Activated CD4-positive, CD25-positive, alpha-beta regulatory T cell treated with anti-CD3 and anti-CD28 coated beads, Interleukin-2, amount 50 U/mL, for 16 hours (primary cell): ENCODE data around the gene BRME1.
A peak's percentile ranks its signal among the peaks of the same experiment; 100 is the strongest.

Experiments
- DNase-seq: peaks from one replicate; pipeline ENCODE4 v3.0.0-alpha.2; 2020; ENCODE audit warnings: low read depth, low spot score

Gene BRME1

DNA sequence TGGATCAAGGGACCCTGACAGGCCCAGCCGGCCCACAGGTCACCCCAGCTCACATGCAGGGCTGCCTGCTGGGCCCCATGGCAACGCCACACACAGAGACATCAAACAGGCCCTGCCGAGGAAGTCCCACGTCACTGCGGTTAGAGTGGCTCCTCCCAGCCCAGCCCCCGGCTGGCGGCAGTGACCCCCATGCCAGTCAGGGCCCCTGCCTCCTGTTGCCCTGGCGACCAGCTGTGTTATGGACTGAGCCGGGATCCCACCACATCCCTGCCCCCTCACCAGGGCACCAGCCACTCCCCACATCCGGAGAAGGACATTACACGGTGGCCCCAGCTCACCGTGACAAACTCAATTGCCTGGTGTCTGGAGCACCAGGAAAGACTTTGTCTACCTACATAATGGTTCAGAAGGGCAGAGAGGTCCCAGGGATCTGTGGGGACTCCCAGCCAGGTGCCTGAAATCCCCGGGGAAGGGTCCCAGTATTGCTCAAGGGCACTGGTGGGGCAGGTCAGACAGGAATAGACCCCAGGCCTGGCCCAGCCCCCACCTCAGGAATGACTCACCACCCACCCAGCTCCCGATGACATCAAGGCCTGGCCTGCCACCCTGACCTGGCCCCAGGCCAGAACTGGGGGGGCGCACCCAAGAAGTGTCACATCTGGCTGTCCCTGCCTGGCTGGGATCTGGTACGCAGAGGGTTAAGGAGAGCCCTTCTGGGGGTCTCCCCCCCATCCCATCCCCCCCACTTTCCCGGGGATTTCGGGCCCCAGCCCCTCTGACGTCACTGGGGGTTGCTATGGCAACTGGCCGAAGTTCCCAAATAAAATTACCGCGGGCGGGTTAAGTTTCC is 59.1 kb downstream of the BRME1 start:
- peak; percentile 90 for DNase-seq

DNA sequence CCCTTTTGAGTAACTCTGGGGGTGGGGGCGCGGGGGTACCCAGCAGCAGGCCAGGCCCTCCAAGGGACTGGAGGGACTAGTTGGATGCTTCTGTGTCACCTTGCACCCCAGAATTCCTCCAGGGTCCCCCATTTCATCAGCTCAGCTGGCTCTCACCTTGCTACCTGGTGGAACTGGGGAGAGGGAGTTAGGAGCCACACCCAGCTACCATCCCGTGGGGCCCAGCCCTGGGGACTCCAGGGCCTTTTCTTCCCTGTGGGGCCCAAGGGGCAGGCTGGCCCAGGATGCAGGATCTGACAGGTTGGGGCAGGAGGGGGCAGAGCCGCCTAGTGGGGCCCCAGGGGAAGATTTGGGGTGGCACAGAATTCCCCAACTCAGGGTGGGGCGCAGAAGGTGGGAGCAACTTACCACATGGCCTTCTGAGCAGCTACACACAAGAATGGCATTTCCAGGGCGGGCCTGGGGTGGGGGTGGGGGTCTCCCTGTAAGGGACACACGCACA is 61.7 kb downstream of the BRME1 start:
- no peak for DNase-seq

GRCh38 chr19:13843104-13843921 is 62.6 kb downstream of the BRME1 start:
- DNase-seq = no peak

- no peak for DNase-seq
Observed at GRCh38 chr19:13842291-13843103, 63.4 kb downstream of the BRME1 start.

DNA sequence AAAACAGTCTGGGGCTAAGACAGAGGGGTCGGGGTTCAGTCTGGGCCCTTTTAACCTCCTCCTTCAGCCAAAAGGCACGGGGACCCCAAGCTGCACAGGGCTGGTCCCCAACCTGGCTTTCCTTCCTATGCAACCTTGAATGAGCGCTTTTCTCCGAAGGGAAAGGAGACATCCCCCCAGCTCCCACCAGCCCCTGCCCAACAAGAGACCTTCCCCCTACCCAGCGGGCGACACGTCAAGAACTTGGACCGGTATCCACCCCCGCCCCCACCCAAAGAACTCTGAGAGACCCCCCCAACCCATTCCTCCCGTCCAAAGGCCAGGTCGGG is 64.0 kb downstream of the BRME1 start:
- no peak for DNase-seq

- no peak for DNase-seq
Observed at GRCh38 chr19:13841086-13841961, 64.6 kb downstream of the BRME1 start.

GRCh38 chr19:13840305-13841085 is 65.4 kb downstream of the BRME1 start:
- DNase-seq = no peak

DNA sequence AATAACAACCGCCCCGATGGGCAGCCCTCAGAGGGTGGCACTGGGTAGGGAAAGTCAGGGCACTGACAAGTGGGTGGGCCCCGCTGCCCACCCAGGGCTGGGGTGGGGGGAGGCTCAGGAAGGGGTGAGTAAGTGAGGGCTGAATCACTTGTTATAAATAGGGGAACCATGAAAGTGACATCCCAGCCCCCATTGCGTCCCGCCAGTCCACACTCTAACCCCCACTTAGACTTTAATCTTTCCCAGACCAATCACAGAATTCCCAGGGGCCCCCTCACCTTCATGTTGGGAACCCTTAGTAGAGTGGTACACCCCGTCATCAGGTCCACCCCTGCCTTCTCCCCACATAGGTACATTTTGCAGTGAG is 66.0 kb downstream of the BRME1 start:
- no peak for DNase-seq

GRCh38 chr19:13839130-13839937 is 66.6 kb downstream of the BRME1 start:
- peak; percentile 69 for DNase-seq

DNA sequence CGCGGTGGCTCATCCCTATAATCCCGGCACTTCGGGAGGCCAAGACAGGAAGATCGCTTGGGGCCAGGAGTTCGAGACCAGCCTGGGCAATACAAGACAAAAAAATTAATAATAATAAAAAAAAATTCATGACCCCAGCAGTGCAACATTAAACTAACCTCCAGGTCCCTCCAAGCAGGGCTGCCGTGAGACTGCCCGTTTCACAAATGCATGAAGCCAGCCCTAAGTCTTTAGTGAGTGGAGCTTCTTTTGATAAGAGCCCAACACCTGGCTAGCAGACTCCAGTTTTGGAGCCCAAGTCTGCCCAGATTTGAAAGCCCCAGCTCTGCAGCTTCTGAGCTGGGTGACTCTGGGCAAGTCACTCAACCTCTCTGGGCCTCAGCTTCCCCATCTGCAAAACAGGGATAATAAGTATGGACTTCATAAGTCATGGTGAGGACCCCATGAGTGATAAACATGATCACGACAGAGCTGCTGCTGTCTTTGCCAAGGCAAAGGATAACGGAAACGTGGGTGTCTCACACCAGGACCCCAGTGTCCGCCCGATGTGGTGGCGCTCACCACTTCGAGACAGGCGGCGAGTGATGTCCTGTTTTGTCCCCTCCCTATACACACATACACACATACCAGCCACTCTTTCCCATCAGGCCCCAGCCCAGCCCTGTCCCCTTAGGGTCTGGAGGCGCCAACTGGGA is 67.3 kb downstream of the BRME1 start:
- no peak for DNase-seq

GRCh38 chr19:13835791-13836723 is 69.9 kb downstream of the BRME1 start:
- no peak for DNase-seq

DNA sequence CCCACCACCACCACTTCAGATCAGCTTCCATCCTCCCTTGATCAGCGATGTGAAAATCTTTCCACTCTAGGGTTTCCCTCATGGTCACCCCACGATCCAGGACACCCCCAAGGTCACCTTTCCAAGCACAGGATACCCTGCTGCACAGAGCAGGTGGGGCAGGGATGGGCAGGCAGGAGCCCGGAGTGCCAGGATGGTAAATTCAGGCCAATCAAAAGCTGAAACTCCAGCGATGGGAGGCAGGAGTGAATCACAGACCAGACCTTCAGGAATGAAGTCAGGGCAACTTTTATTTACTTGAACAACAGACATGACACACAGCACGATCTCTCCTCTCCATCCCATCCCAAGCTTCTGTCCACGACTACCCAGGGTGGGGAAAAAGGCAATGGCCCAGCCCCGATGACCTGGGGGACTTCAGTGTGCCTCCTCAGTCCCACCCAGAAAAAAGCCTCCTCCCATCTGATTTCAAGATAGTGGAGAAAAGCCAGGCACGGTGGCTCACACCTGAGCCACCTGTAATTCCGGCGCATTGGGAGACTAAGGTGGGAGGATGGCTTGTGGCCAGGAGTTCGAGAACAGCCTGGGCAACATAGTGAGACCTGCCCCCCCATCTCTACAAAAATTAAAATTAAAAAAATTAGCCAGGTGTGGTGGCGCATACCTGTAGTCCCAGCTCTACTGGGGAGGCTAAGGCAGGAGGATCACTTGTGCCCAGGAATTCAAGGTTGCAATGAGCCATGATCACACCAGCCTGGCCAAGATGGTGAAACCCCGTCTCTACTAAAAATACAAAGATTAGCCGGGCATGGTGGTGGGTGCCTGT is 71.5 kb downstream of the BRME1 start:
- no peak for DNase-seq

- DNase-seq = peak; percentile 85
Observed at GRCh38 chr19:13833330-13834243, 72.3 kb downstream of the BRME1 start.
